Smooth muscle cell (in vitro differentiated cells): Measurements from ENCODE around the gene PCGF1. TPM values are rescaled to one million over a fixed set of nuclear protein-coding genes. Genes with fewer than 3 reads are reported as not detected.

Source experiments
- DNase-seq: peaks from one replicate; lab custom pipeline; 2025; ENCODE audit not compliant: unreplicated experiment; lab: John Stamatoyannopoulos, UW
- H2AFZ ChIP-seq: fragments of 200-600 bp; sonication (generic); 2 replicates; pipeline ENCODE4 v1.6.0; 2016; ENCODE audit warnings: antibody characterized with exemption, low read depth, mild to moderate bottlenecking
- H3F3A ChIP-seq: fragments of 200-600 bp; sonication (generic); 2 replicates; pipeline ENCODE4 v1.6.0; 2017; ENCODE audit warnings: antibody characterized with exemption, low read depth
- H3K27ac ChIP-seq: fragments of 200-600 bp; sonication (generic); 2 replicates; pipeline ENCODE4 v1.5.1; 2016; ENCODE audit warnings: low read depth, mild to moderate bottlenecking
- H3K27me3 ChIP-seq: fragments of 200-600 bp; sonication (generic); 2 replicates; pipeline ENCODE4 v1.6.1; 2016; ENCODE audit warnings: low read depth, mild to moderate bottlenecking
- H3K36me3 ChIP-seq: fragments of 200-600 bp; sonication (generic); 2 replicates; pipeline ENCODE4 v1.5.1; 2016; ENCODE audit warnings: low read depth
- H3K4me1 ChIP-seq: fragments of 200-600 bp; sonication (generic); 2 replicates; pipeline ENCODE4 v1.5.1; 2016; ENCODE audit warnings: low read depth
- H3K4me2 ChIP-seq: fragments of 200-600 bp; sonication (generic); 2 replicates; pipeline ENCODE4 v1.6.0; 2016; ENCODE audit warnings: mild to moderate bottlenecking
- H3K4me3 ChIP-seq: fragments of 200-600 bp; sonication (generic); 2 replicates; pipeline ENCODE4 v1.5.1; 2016; ENCODE audit warnings: mild to moderate bottlenecking
- H3K79me2 ChIP-seq: fragments of 200-600 bp; sonication (generic); 2 replicates; pipeline ENCODE4 v1.6.0; 2016; ENCODE audit warnings: low read depth, mild to moderate bottlenecking
- H3K9ac ChIP-seq: fragments of 200-600 bp; sonication (generic); 2 replicates; pipeline ENCODE4 v1.6.0; 2016; ENCODE audit warnings: low read depth
- H3K9me3 ChIP-seq: fragments of 200-600 bp; sonication (generic); replicated peaks from 2 replicates; pipeline ENCODE4 v1.5.1; 2016; ENCODE audit warnings: low read depth
- H4K20me1 ChIP-seq: fragments of 200-600 bp; sonication (generic); 2 replicates; pipeline ENCODE4 v1.6.0; 2016; ENCODE audit warnings: low read depth
- WGBS: methylation state at CpG from one replicate; pipeline ENCODE4 v1.1.7; 2016; ENCODE audit warnings: low lambda C conversion rate; 5-methylcytosine and 5-hydroxymethylcytosine counted together
- polyA plus RNA-seq: library from polyadenylated mRNA; unstranded; fragments of >200 nt; fragmentation: Nextera tagmentation; extraction: Ambion mirVana; gene quantifications from 2 replicates; pipeline ENCODE4 v1.2.1, GENCODE V29; 2016
- total RNA-seq: library from RNA; depleted of rRNA; stranded (reverse); fragments of >200 nt; gene quantifications from 2 replicates; pipeline ENCODE4 v1.2.3, GENCODE V29; 2014
- TF ChIP-seq, protein P1 (sequence below): fragments of 200-600 bp; sonication (generic); IDR thresholded peaks from 2 replicates; pipeline ENCODE4 v1.5.1; 2017; ENCODE audit warnings: borderline replicate concordance, mild to moderate bottlenecking, antibody characterized with exemption; ENCODE audit not compliant: insufficient read depth, poor library complexity, severe bottlenecking

Gene PCGF1
- total and polyA plus RNA-seq, 2 experiments from 2014 or later = 19.1 to 29.3 TPM

DNA sequence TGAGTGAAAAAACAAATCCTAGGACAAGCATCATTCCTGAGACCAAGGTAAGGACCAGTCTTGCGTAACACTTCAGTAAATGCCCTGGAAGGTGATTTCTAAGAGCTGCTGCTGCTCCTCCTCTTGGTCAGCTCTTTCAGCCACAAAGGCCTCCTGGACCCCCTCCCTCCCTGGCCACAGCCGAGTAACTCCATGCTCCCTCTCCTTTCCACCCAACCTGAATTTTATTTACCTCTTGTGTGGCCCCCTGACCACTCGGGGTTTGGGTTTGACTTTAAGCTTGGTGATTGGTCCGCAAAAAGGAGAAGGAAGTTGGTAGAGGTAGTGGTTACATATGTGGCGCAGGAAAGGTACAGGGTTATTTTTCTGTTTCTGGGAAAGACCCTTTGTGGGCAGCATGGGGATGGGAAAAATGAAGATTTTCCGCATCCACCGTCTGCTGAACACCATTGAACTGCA lies 31.4 kb upstream of the PCGF1 start:
- Histone ChIP-seq H3K4me1 (no peaks in the 10 kb centered on the region), H3K27me3 (no peaks in the 10 kb centered on the region), H3K27ac (no peak overlapping the region), H3K79me2 (peaks cover 5% of the 10 kb centered on the region), H3K4me2 (no peak overlapping the region), H2AFZ (no peak overlapping the region), H3K9ac (no peak overlapping the region), H3K36me3 (no peaks in the 10 kb centered on the region), H3K4me3 (no peak overlapping the region), H3K9me3 (no peaks in the 10 kb centered on the region), H4K20me1 (peaks cover 1% of the 10 kb centered on the region), H3F3A (peaks cover 13% of the 10 kb centered on the region)
- no peak for DNase-seq
- 88% methylated on average over 7 of the region's 7 CpGs for WGBS
- TF ChIP-seq, protein P1, sequence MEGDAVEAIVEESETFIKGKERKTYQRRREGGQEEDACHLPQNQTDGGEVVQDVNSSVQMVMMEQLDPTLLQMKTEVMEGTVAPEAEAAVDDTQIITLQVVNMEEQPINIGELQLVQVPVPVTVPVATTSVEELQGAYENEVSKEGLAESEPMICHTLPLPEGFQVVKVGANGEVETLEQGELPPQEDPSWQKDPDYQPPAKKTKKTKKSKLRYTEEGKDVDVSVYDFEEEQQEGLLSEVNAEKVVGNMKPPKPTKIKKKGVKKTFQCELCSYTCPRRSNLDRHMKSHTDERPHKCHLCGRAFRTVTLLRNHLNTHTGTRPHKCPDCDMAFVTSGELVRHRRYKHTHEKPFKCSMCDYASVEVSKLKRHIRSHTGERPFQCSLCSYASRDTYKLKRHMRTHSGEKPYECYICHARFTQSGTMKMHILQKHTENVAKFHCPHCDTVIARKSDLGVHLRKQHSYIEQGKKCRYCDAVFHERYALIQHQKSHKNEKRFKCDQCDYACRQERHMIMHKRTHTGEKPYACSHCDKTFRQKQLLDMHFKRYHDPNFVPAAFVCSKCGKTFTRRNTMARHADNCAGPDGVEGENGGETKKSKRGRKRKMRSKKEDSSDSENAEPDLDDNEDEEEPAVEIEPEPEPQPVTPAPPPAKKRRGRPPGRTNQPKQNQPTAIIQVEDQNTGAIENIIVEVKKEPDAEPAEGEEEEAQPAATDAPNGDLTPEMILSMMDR = no peak

DNA sequence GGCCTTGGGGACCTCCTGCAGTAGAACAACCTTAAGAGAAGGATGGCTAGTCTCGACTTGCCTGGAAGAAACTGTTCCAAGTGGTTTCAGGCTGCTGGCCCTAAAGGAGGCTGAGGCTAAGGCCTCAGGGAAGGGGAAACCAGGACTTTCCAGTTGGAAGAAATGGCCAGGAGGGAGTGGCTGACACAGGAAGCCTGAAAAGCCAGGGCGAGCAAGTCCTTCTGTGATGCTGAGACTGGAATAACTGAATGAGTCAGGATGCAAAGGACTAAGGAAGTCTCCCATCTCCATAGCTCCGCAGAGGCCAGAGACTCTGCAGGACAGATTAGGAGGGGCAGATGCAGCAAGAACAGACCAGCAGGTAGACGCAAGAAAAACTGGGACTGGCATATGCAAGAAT lies 29.6 kb upstream of the PCGF1 start:
- Histone ChIP-seq H3K27ac (no peak overlapping the region), H3K27me3 (no peaks in the 10 kb centered on the region), H3K36me3 (no peaks in the 10 kb centered on the region), H3F3A (peaks cover 19% of the 10 kb centered on the region), H3K4me3 (no peak overlapping the region), H2AFZ (no peak overlapping the region), H3K4me1 (no peaks in the 10 kb centered on the region), H3K79me2 (no peaks in the 10 kb centered on the region), H4K20me1 (no peaks in the 10 kb centered on the region), H3K9ac (no peak overlapping the region), H3K9me3 (no peaks in the 10 kb centered on the region), H3K4me2 (no peak overlapping the region)
- no peak for DNase-seq
- TF ChIP-seq, protein P1 = no peak
- 67% methylated on average over 4 of the region's 4 CpGs for WGBS

DNA sequence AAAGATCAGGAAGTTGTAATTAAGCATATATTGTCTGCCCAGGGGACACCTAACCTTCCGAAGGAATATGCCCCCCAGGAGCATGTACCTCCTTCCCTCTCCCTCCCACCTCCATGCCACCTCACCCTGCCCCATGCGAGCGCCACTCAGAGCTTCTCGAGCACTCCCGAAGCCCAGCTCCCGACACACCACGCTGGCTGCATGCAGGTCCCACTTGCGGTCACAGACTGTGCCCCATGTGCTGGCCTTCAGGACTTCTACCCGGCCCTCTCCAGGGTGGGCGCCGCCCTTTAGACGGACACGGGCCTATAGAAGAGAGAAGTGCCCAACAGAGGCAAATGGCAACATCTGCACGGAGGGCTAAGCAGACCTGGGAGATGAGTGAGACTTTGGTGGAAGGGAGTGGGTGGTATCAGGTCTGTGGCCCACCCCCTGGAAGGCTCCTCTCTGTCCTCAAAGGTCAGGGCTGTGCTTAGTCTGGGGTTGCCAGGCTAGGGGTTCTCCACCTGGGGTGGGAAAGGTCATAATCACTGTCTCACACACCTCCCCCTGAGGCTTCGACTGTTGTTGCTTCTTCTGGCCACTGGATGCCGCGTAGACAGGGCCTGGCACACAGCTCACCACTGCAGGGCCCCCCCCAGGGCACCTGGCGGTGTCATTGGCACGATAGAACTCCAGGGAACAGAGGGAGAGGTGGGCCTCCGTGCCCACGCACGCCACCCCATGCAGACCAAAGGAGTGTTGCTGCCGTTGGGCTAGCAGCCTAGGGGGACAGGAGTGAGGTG lies 28.9 kb upstream of the PCGF1 start:
- 92% methylated on average over 22 of the region's 23 CpGs for WGBS
- DNase-seq = no peak

More for the DNA sequence above, 28.9 kb upstream of the PCGF1 start:
- Histone ChIP-seq H4K20me1 (no peaks in the 10 kb centered on the region), H3F3A (peaks cover 21% of the 10 kb centered on the region), H3K36me3 (no peaks in the 10 kb centered on the region), H3K79me2 (no peaks in the 10 kb centered on the region), H3K4me3 (no peak overlapping the region), H3K4me2 (no peak overlapping the region), H3K27ac (no peak overlapping the region), H3K9me3 (no peaks in the 10 kb centered on the region), H3K4me1 (no peaks in the 10 kb centered on the region), H3K27me3 (no peaks in the 10 kb centered on the region), H2AFZ (no peak overlapping the region), H3K9ac (no peak overlapping the region)
- TF ChIP-seq, protein P1 = no peak
